Progenitor cell of endocrine pancreas (in vitro differentiated cells): ENCODE results near the gene ZBTB20. TPM values are rescaled to one million over a fixed set of nuclear protein-coding genes. Genes with fewer than 3 reads are reported as not detected.

ENCODE experiments used
- DNase-seq: peaks from one replicate; pipeline ENCODE4 v3.0.0; 2021; ENCODE audit warnings: low spot score; ENCODE audit not compliant: unreplicated experiment
- H3K27ac Mint-ChIP-seq: 2 replicates; pipeline ENCODE4 v1.8.0; 2021; ENCODE audit warnings: mild to moderate bottlenecking, moderate library complexity, mixed read lengths
- H3K27me3 Mint-ChIP-seq: 2 replicates; pipeline ENCODE4 v1.8.0; 2021; ENCODE audit warnings: mixed read lengths
- H3K36me3 Mint-ChIP-seq: 2 replicates; pipeline ENCODE4 v1.8.0; 2022; ENCODE audit warnings: mixed read lengths; ENCODE audit not compliant: insufficient read depth
- H3K4me1 Mint-ChIP-seq: 2 replicates; pipeline ENCODE4 v1.8.0; 2021; ENCODE audit warnings: low read depth, mixed read lengths
- H3K4me3 Mint-ChIP-seq: 2 replicates; pipeline ENCODE4 v1.8.0; 2021; ENCODE audit warnings: low read depth, mild to moderate bottlenecking, moderate library complexity, mixed read lengths
- H3K9me3 Mint-ChIP-seq: 2 replicates; pipeline ENCODE4 v1.8.0; 2021; ENCODE audit warnings: low read depth, mixed read lengths
- CTCF ChIP-seq: fragments of 200-600 bp; sonication (generic); IDR thresholded peaks from one replicate; pipeline ENCODE4 v1.5.0; 2021; ENCODE audit warnings: antibody characterized with exemption, mild to moderate bottlenecking; ENCODE audit not compliant: unreplicated experiment
- total RNA-seq: library from RNA; stranded (reverse); gene quantifications from 2 replicates; pipeline ENCODE4 v1.2.1, GENCODE V29; 2021

Gene ZBTB20
- total RNA-seq, 1 donor from 2014 or later, result 27.3 TPM

GRCh38 chr3:114718898-114719210 is 428.2 kb downstream of the ZBTB20 start:
- peak overlapping the region; percentile 90 for H3K27ac Mint-ChIP-seq
- no peaks in the 10 kb centered on the region for H3K9me3 Mint-ChIP-seq
- peak overlapping the region; percentile 5 for H3K4me3 Mint-ChIP-seq

GRCh38 chr3:114718071-114718897 is 428.8 kb downstream of the ZBTB20 start:
- Mint-ChIP-seq H3K27ac (peak overlapping the region; percentile 90), H3K4me1 (peaks cover 50% of the 10 kb centered on the region), H3K36me3 (no peaks in the 10 kb centered on the region), H3K9me3 (no peaks in the 10 kb centered on the region), H3K4me3 (no peak overlapping the region), H3K27me3 (no peaks in the 10 kb centered on the region)
- no peak for DNase-seq
- TF ChIP-seq CTCF, result no peak

More at GRCh38 chr3:114718898-114719210, 428.2 kb downstream of the ZBTB20 start:
- Mint-ChIP-seq H3K36me3 (no peaks in the 10 kb centered on the region), H3K27me3 (no peaks in the 10 kb centered on the region), H3K4me1 (peaks cover 50% of the 10 kb centered on the region)
- DNase-seq, result no peak
- no peak for TF ChIP-seq CTCF

GRCh38 chr3:114716916-114717315 is 430.2 kb downstream of the ZBTB20 start:
- no peaks in the 10 kb centered on the region for H3K27me3 Mint-ChIP-seq
- no peak overlapping the region for H3K4me3 Mint-ChIP-seq
- peaks cover 50% of the 10 kb centered on the region for H3K4me1 Mint-ChIP-seq
- no peaks in the 10 kb centered on the region for H3K9me3 Mint-ChIP-seq
- DNase-seq, result no peak
- no peaks in the 10 kb centered on the region for H3K36me3 Mint-ChIP-seq
- no peak overlapping the region for H3K27ac Mint-ChIP-seq
- TF ChIP-seq CTCF, result no peak

GRCh38 chr3:114716126-114716525 is 431.0 kb downstream of the ZBTB20 start:
- no peaks in the 10 kb centered on the region for H3K36me3 Mint-ChIP-seq
- no peak for TF ChIP-seq CTCF
- no peaks in the 10 kb centered on the region for H3K9me3 Mint-ChIP-seq
- H3K27me3 Mint-ChIP-seq, result no peaks in the 10 kb centered on the region
- no peak overlapping the region for H3K27ac Mint-ChIP-seq
- H3K4me1 Mint-ChIP-seq, result peaks cover 50% of the 10 kb centered on the region
- no peak overlapping the region for H3K4me3 Mint-ChIP-seq
- DNase-seq, result no peak

GRCh38 chr3:114714957-114715460 is 432.1 kb downstream of the ZBTB20 start:
- Mint-ChIP-seq H3K36me3 (no peaks in the 10 kb centered on the region), H3K27ac (no peak overlapping the region), H3K4me1 (peaks cover 50% of the 10 kb centered on the region), H3K4me3 (no peak overlapping the region), H3K27me3 (no peaks in the 10 kb centered on the region), H3K9me3 (no peaks in the 10 kb centered on the region)
- TF ChIP-seq CTCF, result no peak
- no peak for DNase-seq
